ENCODE data around the gene SSH3.

GRCh38 chr11:67275606-67276409 is 27.5 kb upstream of the SSH3 start:
- TF ChIP-seq CTCF (IDR thresholded peaks at IDR 0.05; ENCODE audit: control extremely low read depth in 1 of 3, insufficient read depth in 1 of 3, low read depth in 1 of 3, low read length in 3 of 3) = 0 out of 4 replicates have a peak, but pooled peaks of 1 of the 3 experiments have one; percentile 0
- no peak for TF ChIP-seq TAF7 (optimal IDR thresholded peaks at IDR 0.05; ENCODE audit: borderline replicate concordance, low read depth, low read length)
- no peak for TF ChIP-seq POLR2AphosphoS5 (IDR thresholded peaks at IDR 0.05; ENCODE audit: low read depth, low read length)
- TF ChIP-seq POLR2A (IDR thresholded peaks at IDR 0.05; ENCODE audit: control extremely low read depth in 1 of 2, low read depth in 2 of 2, low read length in 2 of 2) = no peak
- TF ChIP-seq MAFK (IDR thresholded peaks at IDR 0.05; ENCODE audit: low read depth, low read length) = no peak
- no peak for TF ChIP-seq EP300 (IDR thresholded peaks at IDR 0.05; ENCODE audit: borderline replicate concordance in 1 of 2, low read depth in 2 of 2, low read length in 2 of 2)
- no peak for TF ChIP-seq ATF2 (IDR thresholded peaks at IDR 0.05; ENCODE audit: low read length)
- no peak for TF ChIP-seq ZNF274 (IDR thresholded peaks at IDR 0.05; ENCODE audit: borderline replicate concordance, extremely low read depth, low read length)
- peak; percentile 11 to 20; a peak in 2 of 4 replicates for TF ChIP-seq RAD21 (IDR thresholded peaks at IDR 0.05 in 1 of 2, conservative IDR thresholded peaks at IDR 0.05 in 1 of 2; ENCODE audit: low read depth in 2 of 2, low read length in 2 of 2)
- no peak for TF ChIP-seq TAF1 (IDR thresholded peaks at IDR 0.05; ENCODE audit: low read depth, low read length)
- no peak for TF ChIP-seq YY1 (IDR thresholded peaks at IDR 0.05; ENCODE audit: low read depth, low read length)
- TF ChIP-seq TEAD4 (IDR thresholded peaks at IDR 0.05; ENCODE audit: low read depth, low read length) = no peak
- TF ChIP-seq RXRA (IDR thresholded peaks at IDR 0.05; ENCODE audit: insufficient read depth, low read depth, low read length) = no peak
- TF ChIP-seq EGR1 (IDR thresholded peaks at IDR 0.05; ENCODE audit: borderline replicate concordance, low read depth, low read length) = no peak
